Right lobe of liver (tissue), 6 donors: ENCODE data around the gene CELSR1. TPM values are rescaled to one million over a fixed set of nuclear protein-coding genes. Genes with fewer than 3 reads are reported as not detected.

Experiments
- ATAC-seq, 4 donors: fragments of 200-7000 bp; cut with Tn5 transposase; one replicate each; pipeline ENCODE4 v1.9.1; 2020; ENCODE audit warnings: mild to moderate bottlenecking in 4 of 4, moderate library complexity in 4 of 4
- DNase-seq, 3 donors: peaks; one replicate each; pipeline ENCODE4 v3.0.0-alpha.2; 2020
- H3K27ac ChIP-seq, 3 donors: fragments of 200-600 bp; one replicate each; pipeline ENCODE4 v1.8.0; 2022
- H3K27me3 ChIP-seq, 2 donors: fragments of 200-600 bp; one replicate each; pipeline ENCODE4 v1.8.0; 2022
- H3K36me3 ChIP-seq, 4 donors: fragments of 200-600 bp; sonication (generic) in 1 of 4; one replicate each; pipeline versions ENCODE4 v1.5.1 to v1.8.0; 2017 to 2022; ENCODE audit warnings: control low read depth in 1 of 4
- H3K4me1 ChIP-seq, 4 donors: fragments of 200-600 bp; sonication (generic) in 1 of 4; one replicate each; pipeline versions ENCODE4 v1.5.1 to v1.8.0; 2017 to 2022; ENCODE audit warnings: control low read depth in 1 of 4
- H3K4me3 ChIP-seq, 3 donors: fragments of 200-600 bp; one replicate each; pipeline ENCODE4 v1.8.0; 2022
- H3K9me3 ChIP-seq, 4 donors: fragments of 200-600 bp; sonication (generic) in 1 of 4; one replicate each; pipeline versions ENCODE4 v1.5.1 to v1.8.0; 2017 to 2022; ENCODE audit warnings: control low read depth in 1 of 4
- CTCF ChIP-seq, 4 donors: fragments of 200-600 bp in 3 of 4; fragments of 450-650 bp in 1 of 4; IDR thresholded peaks; one replicate each; pipeline versions ENCODE4 v1.5.1 to v1.8.0; 2016 to 2022; ENCODE audit warnings: antibody characterized with exemption in 4 of 4, mild to moderate bottlenecking in 2 of 4
- POLR2A ChIP-seq: fragments of 450-650 bp; IDR thresholded peaks from one replicate; pipeline ENCODE4 v1.6.1; 2017; ENCODE audit warnings: antibody characterized with exemption, mild to moderate bottlenecking
- WGBS: methylation state at CpG from one replicate; pipeline ENCODE4 v1.1.6; 2018; ENCODE audit warnings: low coverage, low lambda C conversion rate; ENCODE audit not compliant: insufficient coverage; ENCODE audit errors: missing lambda C conversion rate; 5-methylcytosine and 5-hydroxymethylcytosine counted together
- intact Hi-C, 2 donors: fragments of 100-400 bp; cut with DNase I; formaldehyde crosslinking; loops; one replicate each; pipeline versions ENCODE4 v1.11.2 to v1.14.1; 2022
- total RNA-seq, 6 experiments: library from RNA; depleted of rRNA in 2 of 6; stranded (reverse); fragments of >200 nt in 2 of 6; fragmentation: NEBNext Ultra II Directional in 3 of 6; extraction: Animal tissue kit (Norgen Biotek cat#: 25700) in 3 of 6; gene quantifications; one replicate each; pipeline versions ENCODE4 v1.1.0 to v1.2.4, GENCODE V29; 2016 to 2023
- donor health status: DM: no; HTN: yes; CAD: no.
- donor health status: DM: no; HTN: no; CAD: no.
- donor health status: DM: no; HTN: no; CAD: no.
- donor health status: DM: no; HTN: yes; CAD: no.
- donor health status: DM: no; HTN: yes; CAD: no.

Gene CELSR1
- total RNA-seq, 6 experiments from 2014 or later = 2.9 to 8.2 (median 5.0) TPM

DNA sequence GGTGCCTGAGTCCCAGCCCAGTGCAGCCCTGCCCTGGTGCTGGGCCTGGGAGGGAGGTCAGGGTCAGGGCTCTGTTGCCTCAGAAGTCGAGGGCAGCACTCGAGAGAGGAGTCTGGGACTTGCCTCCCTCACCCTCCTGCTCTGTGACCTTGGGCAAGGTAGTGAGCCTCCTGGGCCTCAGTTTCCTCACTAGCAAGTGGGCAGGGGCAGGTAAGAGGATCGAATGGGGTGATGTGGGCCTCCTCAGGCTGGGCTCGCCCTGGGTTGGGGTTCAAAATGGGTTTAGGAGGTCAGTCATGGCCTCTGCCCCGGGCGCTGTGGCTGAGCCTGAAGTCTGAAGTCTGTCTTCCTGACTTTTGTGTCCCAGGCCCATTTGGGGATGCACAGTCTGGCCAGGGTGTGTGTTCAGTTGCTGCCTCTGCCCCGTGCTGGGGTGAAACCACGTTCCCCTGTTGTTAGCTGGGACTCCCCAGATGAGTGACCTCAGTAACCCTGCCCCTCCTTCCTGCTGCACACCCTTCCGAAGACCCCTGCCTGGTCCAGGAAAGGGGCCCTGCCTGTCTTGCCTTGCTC, 40.9 kb upstream of the CELSR1 start:
- WGBS = 0% methylated on average over 1 of the region's 9 CpGs
- peaks cover 0 to 68% (median 30%) of the 10 kb centered on the region in 4 donors for H3K4me1 ChIP-seq
- peak; percentile 40 to 65 (median 63) for DNase-seq

GRCh38 chr22:46577368-46578249, 40.2 kb upstream of the CELSR1 start:
- DNase-seq (peak; percentile 35 to 63 (median 59)), ATAC-seq (peak in 2 of 4 donors; percentile 2)
- peak overlapping the region; percentile 51 to 66 (median 62) for H3K4me3 ChIP-seq
- TF ChIP-seq CTCF (IDR thresholded peaks at IDR 0.05) (no peak), POLR2A (no peak)
- no peaks in the 10 kb centered on the region for H3K27me3 ChIP-seq
- intact Hi-C loops = loop anchor here in 1 of 2 donors (10.0 kb wide), 1 partner anchor 77 kb away; no protein-coding TSS in a partner anchor
- H3K36me3 ChIP-seq = no peaks in the 10 kb centered on the region
- 4% methylated on average over 11 of the region's 65 CpGs for WGBS
- H3K9me3 ChIP-seq = no peaks in the 10 kb centered on the region
- peaks cover 0 to 68% (median 29%) of the 10 kb centered on the region in 4 donors for H3K4me1 ChIP-seq
- H3K27ac ChIP-seq = peak overlapping the region; percentile 40 to 70 (median 53)

More for the DNA sequence above, 40.9 kb upstream of the CELSR1 start:
- intact Hi-C loops = loop anchor here in 1 of 2 donors (10.0 kb wide), 1 partner anchor 76 kb away; no protein-coding TSS in a partner anchor
- no peaks in the 10 kb centered on the region for H3K36me3 ChIP-seq
- H3K27me3 ChIP-seq = no peaks in the 10 kb centered on the region
- no peaks in the 10 kb centered on the region for H3K9me3 ChIP-seq
- ATAC-seq = peak; percentile 8 to 47 (median 24)
- H3K27ac ChIP-seq = peak overlapping the region; percentile 40 to 70 (median 53)
- peak; percentile 22 for TF ChIP-seq POLR2A
- no peak for TF ChIP-seq CTCF (IDR thresholded peaks at IDR 0.05)
- H3K4me3 ChIP-seq = peak overlapping the region; percentile 51 to 66 (median 62)

DNA sequence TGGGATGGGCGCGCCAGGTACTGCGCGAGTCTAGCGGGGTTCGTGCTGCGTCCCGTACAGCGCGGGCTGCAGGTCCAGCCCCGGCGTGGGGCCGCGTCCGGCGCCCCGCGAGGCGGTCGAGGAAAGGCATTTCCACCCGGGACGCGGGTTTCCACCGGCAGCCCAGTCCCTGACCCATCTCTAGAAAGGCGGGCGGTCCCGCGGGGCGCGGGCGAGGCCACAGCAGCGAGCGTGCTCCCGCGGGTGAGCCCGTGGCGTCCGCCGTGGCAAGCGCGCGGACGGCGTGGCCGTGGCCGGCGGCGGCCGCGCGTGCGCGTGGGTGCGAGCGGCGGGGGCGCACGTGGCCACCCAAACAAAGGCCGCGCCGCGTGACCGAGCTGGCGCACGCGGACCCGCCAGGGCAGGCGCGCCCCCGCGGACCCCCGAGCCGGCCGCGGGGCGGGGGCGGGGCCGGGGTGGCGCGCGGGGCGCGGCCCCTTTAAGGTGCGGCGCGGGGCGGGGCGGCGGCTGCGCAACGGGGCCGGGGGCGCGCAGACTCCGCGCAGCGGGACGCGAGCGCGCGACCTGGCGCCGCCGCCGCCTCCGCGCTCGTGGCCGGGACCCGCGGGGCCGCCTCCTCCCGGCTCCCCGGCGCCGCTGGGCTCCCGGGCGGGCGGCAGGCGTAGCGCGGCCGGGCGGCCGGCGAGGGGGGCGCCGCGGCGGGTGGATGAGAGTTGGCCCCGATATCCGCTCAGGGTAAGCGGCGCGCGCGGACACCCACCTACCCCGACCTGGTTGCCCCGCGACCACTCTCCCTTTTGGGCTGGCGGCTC, 39.3 kb upstream of the CELSR1 start:
- Histone ChIP-seq H3K9me3 (no peaks in the 10 kb centered on the region), H3K27me3 (no peaks in the 10 kb centered on the region), H3K4me1 (peaks cover 0 to 61% (median 26%) of the 10 kb centered on the region in 4 donors), H3K27ac (peak overlapping the region in 2 of 3 donors; percentile 53 to 70), H3K36me3 (no peaks in the 10 kb centered on the region), H3K4me3 (peak overlapping the region; percentile 51 to 66 (median 62))
- TF ChIP-seq POLR2A (no peak), CTCF (IDR thresholded peaks at IDR 0.05) (no peak)
- intact Hi-C loops = loop anchor here in 1 of 2 donors (10.0 kb wide), 1 partner anchor 78 kb away; no protein-coding TSS in a partner anchor
- DNase-seq (peak; percentile 64 to 69 (median 66)), ATAC-seq (peak; percentile 13 to 44 (median 41))
- WGBS = no CpG with 5 or more reads among the region's 142 CpGs

GRCh38 chr22:46575911-46576555, 38.6 kb upstream of the CELSR1 start:
- no peak for TF ChIP-seq CTCF (IDR thresholded peaks at IDR 0.05)
- H3K27me3 ChIP-seq = no peaks in the 10 kb centered on the region
- intact Hi-C loops = loop anchor here in 1 of 2 donors (10.0 kb wide), 1 partner anchor 79 kb away; no protein-coding TSS in a partner anchor
- DNase-seq (peak; percentile 21 to 49 (median 44)), ATAC-seq (no peak)
- no peaks in the 10 kb centered on the region for H3K9me3 ChIP-seq
- H3K27ac ChIP-seq = peak overlapping the region in 2 of 3 donors; percentile 67 to 68
- 72% methylated on average over 5 of the region's 10 CpGs for WGBS
- peak overlapping the region in 2 of 3 donors; percentile 25 to 48 for H3K4me3 ChIP-seq
- H3K4me1 ChIP-seq = peaks cover 0 to 54% (median 26%) of the 10 kb centered on the region in 4 donors
- H3K36me3 ChIP-seq = no peaks in the 10 kb centered on the region
